ENCODE measurements around the gene PARD3B. TPM values are rescaled to one million over a fixed set of nuclear protein-coding genes. Genes with fewer than 3 reads are reported as not detected.
A peak's percentile ranks its signal among the peaks of the same experiment; 100 is the strongest.

PARD3B gene
- total and polyA plus RNA-seq, 2 experiments from 2014 or later: 4.3 to 8.5 TPM

DNA sequence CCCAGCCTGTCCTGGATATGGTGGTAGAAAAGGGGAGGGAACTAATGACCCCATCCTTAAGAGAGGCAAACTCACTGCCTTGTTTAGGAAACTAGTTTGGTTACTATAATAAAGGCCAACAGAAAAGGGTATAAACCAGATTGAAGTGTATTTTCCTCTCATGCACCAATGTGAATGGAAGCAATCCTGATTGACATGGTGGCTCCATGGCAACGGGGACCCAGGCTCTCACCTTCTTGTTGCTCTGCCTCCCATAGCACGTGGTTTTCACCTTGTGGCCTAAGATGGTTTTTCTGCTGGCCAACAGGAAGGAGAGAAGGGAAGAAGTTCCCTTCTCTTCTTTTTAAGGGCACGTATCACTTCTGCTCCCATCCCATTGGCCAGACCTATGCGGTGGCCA, 1069.7 kb downstream of the PARD3B start:
- Histone ChIP-seq H3K27me3 (no peaks in the 10 kb centered on the region), H3K4me1 (ENCODE audit: low read depth) (peaks cover 50% of the 10 kb centered on the region), H3K4me3 (no peak overlapping the region), H3K9me3 (ENCODE audit: low read depth) (no peaks in the 10 kb centered on the region), H3K27ac (no peak overlapping the region), H3K36me3 (no peaks in the 10 kb centered on the region)
- TF ChIP-seq, protein P1, sequence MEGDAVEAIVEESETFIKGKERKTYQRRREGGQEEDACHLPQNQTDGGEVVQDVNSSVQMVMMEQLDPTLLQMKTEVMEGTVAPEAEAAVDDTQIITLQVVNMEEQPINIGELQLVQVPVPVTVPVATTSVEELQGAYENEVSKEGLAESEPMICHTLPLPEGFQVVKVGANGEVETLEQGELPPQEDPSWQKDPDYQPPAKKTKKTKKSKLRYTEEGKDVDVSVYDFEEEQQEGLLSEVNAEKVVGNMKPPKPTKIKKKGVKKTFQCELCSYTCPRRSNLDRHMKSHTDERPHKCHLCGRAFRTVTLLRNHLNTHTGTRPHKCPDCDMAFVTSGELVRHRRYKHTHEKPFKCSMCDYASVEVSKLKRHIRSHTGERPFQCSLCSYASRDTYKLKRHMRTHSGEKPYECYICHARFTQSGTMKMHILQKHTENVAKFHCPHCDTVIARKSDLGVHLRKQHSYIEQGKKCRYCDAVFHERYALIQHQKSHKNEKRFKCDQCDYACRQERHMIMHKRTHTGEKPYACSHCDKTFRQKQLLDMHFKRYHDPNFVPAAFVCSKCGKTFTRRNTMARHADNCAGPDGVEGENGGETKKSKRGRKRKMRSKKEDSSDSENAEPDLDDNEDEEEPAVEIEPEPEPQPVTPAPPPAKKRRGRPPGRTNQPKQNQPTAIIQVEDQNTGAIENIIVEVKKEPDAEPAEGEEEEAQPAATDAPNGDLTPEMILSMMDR (IDR thresholded peaks at IDR 0.05; ENCODE audit: low read depth, low read length): no peak
- DNase-seq (ENCODE audit: low read depth in 1 of 2, low spot score in 1 of 2): no peak

DNA sequence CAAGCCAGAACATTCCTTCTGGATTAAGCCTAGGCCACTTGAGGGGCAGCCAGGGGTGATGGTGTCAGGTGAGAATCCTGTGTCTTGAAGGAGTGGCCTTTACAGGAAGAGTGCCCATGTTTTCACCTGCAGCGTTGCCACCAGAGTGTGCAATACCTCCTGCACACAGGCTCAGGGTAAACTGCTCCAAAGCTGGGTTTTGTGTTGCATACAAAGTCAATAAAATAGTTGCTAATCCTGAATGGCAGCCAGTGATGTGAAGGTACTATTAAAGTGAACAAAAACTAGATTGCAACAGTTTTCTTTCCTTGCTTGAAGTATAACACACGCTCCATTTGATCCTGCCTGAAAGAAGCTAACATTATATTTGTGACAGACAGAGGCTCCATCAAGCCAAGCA, 1072.6 kb downstream of the PARD3B start:
- TF ChIP-seq, protein P1 (IDR thresholded peaks at IDR 0.05; ENCODE audit: low read depth, low read length): no peak
- no peak overlapping the region for H3K27ac ChIP-seq
- H3K27me3 ChIP-seq: no peaks in the 10 kb centered on the region
- no peak overlapping the region for H3K4me3 ChIP-seq
- no peaks in the 10 kb centered on the region for H3K36me3 ChIP-seq
- DNase-seq (ENCODE audit: low read depth in 1 of 2, low spot score in 1 of 2): no peak
- H3K9me3 ChIP-seq (ENCODE audit: low read depth): no peaks in the 10 kb centered on the region
- peaks cover 44% of the 10 kb centered on the region for H3K4me1 ChIP-seq (ENCODE audit: low read depth)

GRCh38 chr2:205619600-205619999, 1074.3 kb downstream of the PARD3B start:
- Histone ChIP-seq H3K27ac (no peak overlapping the region), H3K4me1 (ENCODE audit: low read depth) (peaks cover 27% of the 10 kb centered on the region), H3K4me3 (no peak overlapping the region), H3K36me3 (no peaks in the 10 kb centered on the region), H3K27me3 (no peaks in the 10 kb centered on the region), H3K9me3 (ENCODE audit: low read depth) (no peaks in the 10 kb centered on the region)
- TF ChIP-seq, protein P1 (IDR thresholded peaks at IDR 0.05; ENCODE audit: low read depth, low read length): no peak
- DNase-seq (ENCODE audit: low read depth in 1 of 2, low spot score in 1 of 2): no peak

- H3K27me3 ChIP-seq: no peaks in the 10 kb centered on the region
- no peaks in the 10 kb centered on the region for H3K9me3 ChIP-seq (ENCODE audit: low read depth)
- TF ChIP-seq, protein P1 (IDR thresholded peaks at IDR 0.05; ENCODE audit: low read depth, low read length): no peak
- H3K4me1 ChIP-seq (ENCODE audit: low read depth): peaks cover 33% of the 10 kb centered on the region
- no peak overlapping the region for H3K27ac ChIP-seq
- H3K36me3 ChIP-seq: no peaks in the 10 kb centered on the region
- no peak for DNase-seq (ENCODE audit: low read depth in 1 of 2, low spot score in 1 of 2)
- no peak overlapping the region for H3K4me3 ChIP-seq
These were observed 1081.8 kb downstream of the PARD3B start for GRCh38 chr2:205627085-205627484.

- H3K9me3 ChIP-seq (ENCODE audit: low read depth): no peaks in the 10 kb centered on the region
- TF ChIP-seq, protein P1 (IDR thresholded peaks at IDR 0.05; ENCODE audit: low read depth, low read length): no peak
- no peak for DNase-seq (ENCODE audit: low read depth in 1 of 2, low spot score in 1 of 2)
- H3K36me3 ChIP-seq: no peaks in the 10 kb centered on the region
- peak overlapping the region; percentile 49 for H3K27ac ChIP-seq
- peaks cover 33% of the 10 kb centered on the region for H3K4me1 ChIP-seq (ENCODE audit: low read depth)
- H3K27me3 ChIP-seq: no peaks in the 10 kb centered on the region
- H3K4me3 ChIP-seq: no peak overlapping the region
These were observed 1083.1 kb downstream of the PARD3B start for GRCh38 chr2:205628422-205628821.
